Trophoblast cell (in vitro differentiated cells and primary cell): ENCODE data around the gene TREH.

Experiments used
- DNase-seq, 2 donors: peaks; one replicate each; pipeline ENCODE4 v3.0.0-alpha.2; 2016
- H2AFZ ChIP-seq: 2 replicates; pipeline ENCODE4 v1.6.1; 2013; ENCODE audit warnings: low read length, moderate library complexity, mild to moderate bottlenecking; ENCODE audit not compliant: insufficient read depth, poor library complexity
- H2AK5ac ChIP-seq: 2 replicates; pipeline ENCODE4 v1.6.1; 2013; ENCODE audit warnings: mild to moderate bottlenecking, low read length
- H2BK120ac ChIP-seq: 2 replicates; pipeline ENCODE4 v1.6.1; 2013; ENCODE audit warnings: low read length, mild to moderate bottlenecking, moderate library complexity; ENCODE audit not compliant: insufficient read depth, poor library complexity
- H2BK12ac ChIP-seq: 2 replicates; pipeline ENCODE4 v1.6.1; 2013; ENCODE audit warnings: mild to moderate bottlenecking, low read length, moderate library complexity
- H2BK5ac ChIP-seq: 2 replicates; pipeline ENCODE4 v1.6.1; 2013; ENCODE audit warnings: low read length, low read depth, moderate library complexity, mild to moderate bottlenecking; ENCODE audit not compliant: poor library complexity
- H3K14ac ChIP-seq: 2 replicates; pipeline ENCODE4 v1.6.1; 2013; ENCODE audit warnings: mild to moderate bottlenecking, low read length
- H3K18ac ChIP-seq: 2 replicates; pipeline ENCODE4 v1.6.1; 2013; ENCODE audit warnings: mild to moderate bottlenecking, low read length
- H3K23ac ChIP-seq: 2 replicates; pipeline ENCODE4 v1.6.1; 2013; ENCODE audit warnings: low read length
- H3K27ac ChIP-seq: 2 replicates; pipeline ENCODE4 v1.5.1; 2013; ENCODE audit warnings: low read depth, mild to moderate bottlenecking, inconsistent platforms, low read length, moderate library complexity
- H3K27me3 ChIP-seq: 2 replicates; pipeline ENCODE4 v1.6.1; 2013; ENCODE audit warnings: inconsistent platforms, mild to moderate bottlenecking, low read length, moderate library complexity; ENCODE audit not compliant: insufficient read depth
- H3K36me3 ChIP-seq, 2 experiments: 1 replicate in 1 of 2; 2 replicates in 1 of 2; pipeline ENCODE4 v1.6.1; 2013; ENCODE audit warnings: low read length in 2 of 2, mild to moderate bottlenecking in 2 of 2, moderate library complexity in 1 of 2; ENCODE audit not compliant: insufficient read depth in 2 of 2, control insufficient read depth in 1 of 2
- H3K4ac ChIP-seq: 2 replicates; pipeline ENCODE4 v1.6.1; 2013; ENCODE audit warnings: low read depth, mild to moderate bottlenecking, low read length, moderate library complexity
- H3K4me1 ChIP-seq, 2 experiments: 1 replicate in 1 of 2; 2 replicates in 1 of 2; pipeline ENCODE4 v1.6.1; 2013; ENCODE audit warnings: low read length in 2 of 2, mild to moderate bottlenecking in 2 of 2, moderate library complexity in 1 of 2; ENCODE audit not compliant: insufficient read depth in 2 of 2, control insufficient read depth in 1 of 2
- H3K4me2 ChIP-seq: 2 replicates; pipeline ENCODE4 v1.6.1; 2013; ENCODE audit warnings: inconsistent platforms, mild to moderate bottlenecking, low read length, moderate library complexity
- H3K4me3 ChIP-seq: 2 replicates; pipeline ENCODE4 v1.5.1; 2013; ENCODE audit warnings: mild to moderate bottlenecking, low read depth, low read length, inconsistent platforms
- H3K79me1 ChIP-seq: one replicate; pipeline ENCODE4 v1.6.1; 2013; ENCODE audit warnings: low read length
- H3K79me2 ChIP-seq: 2 replicates; pipeline ENCODE4 v1.6.1; 2013; ENCODE audit warnings: low read length, mild to moderate bottlenecking; ENCODE audit not compliant: control insufficient read depth, insufficient read depth, poor library complexity
- H3K9ac ChIP-seq: 2 replicates; pipeline ENCODE4 v1.6.1; 2013; ENCODE audit warnings: mild to moderate bottlenecking, low read length
- H3K9me3 ChIP-seq: 2 replicates; pipeline ENCODE4 v1.6.1; 2013; ENCODE audit warnings: low read depth, mild to moderate bottlenecking, control low read depth, inconsistent platforms, low read length; ENCODE audit not compliant: insufficient read depth
- H4K12ac ChIP-seq: 2 replicates; pipeline ENCODE4 v1.6.1; 2013; ENCODE audit warnings: low read depth, mild to moderate bottlenecking, low read length, moderate library complexity
- H4K8ac ChIP-seq: 2 replicates; pipeline ENCODE4 v1.6.1; 2013; ENCODE audit warnings: low read depth, mild to moderate bottlenecking, low read length, moderate library complexity
- H4K91ac ChIP-seq: one replicate; pipeline ENCODE4 v1.6.1; 2013; ENCODE audit warnings: low read depth, mild to moderate bottlenecking, low read length, moderate library complexity
- WGBS: extraction: QIAGEN DNeasy Blood & Tissue Kit; methylation state at CpG from one replicate; pipeline ENCODE4 v1.1.7; 2013; ENCODE audit warnings: missing lambda C conversion rate; ENCODE audit not compliant: insufficient read length, insufficient coverage; ENCODE audit errors: extremely low coverage; 5-methylcytosine and 5-hydroxymethylcytosine counted together

The TREH gene

GRCh38 chr11:118636569-118637290 lies 42.7 kb downstream of the TREH start:
- H2BK5ac ChIP-seq: no peak overlapping the region
- no peak overlapping the region for H3K9ac ChIP-seq
- H4K91ac ChIP-seq: no peak overlapping the region
- no peak overlapping the region for H3K4me3 ChIP-seq
- no peak overlapping the region for H2AFZ ChIP-seq
- no peaks in the 10 kb centered on the region for H3K79me2 ChIP-seq
- peaks cover 48 to 55% of the 10 kb centered on the region in 2 experiments for H3K36me3 ChIP-seq
- H3K4ac ChIP-seq: no peak overlapping the region
- WGBS: no CpG with 5 or more reads among the region's 8 CpGs
- H2BK12ac ChIP-seq: no peak overlapping the region
- no peaks in the 10 kb centered on the region for H3K27me3 ChIP-seq
- no peak overlapping the region for H2AK5ac ChIP-seq
- H3K14ac ChIP-seq: no peak overlapping the region
- H4K12ac ChIP-seq: no peak overlapping the region
- no peak overlapping the region for H3K18ac ChIP-seq
- H3K27ac ChIP-seq: no peak overlapping the region
- DNase-seq: no peak
- peaks cover 12 to 15% of the 10 kb centered on the region in 2 experiments for H3K4me1 ChIP-seq
- H3K9me3 ChIP-seq: no peaks in the 10 kb centered on the region
- H3K23ac ChIP-seq: no peak overlapping the region
- H3K79me1 ChIP-seq: no peaks in the 10 kb centered on the region
- H4K8ac ChIP-seq: no peak overlapping the region
- H2BK120ac ChIP-seq: no peak overlapping the region
- H3K4me2 ChIP-seq: no peak overlapping the region

- H3K4ac ChIP-seq: no peak overlapping the region
- peaks cover 48 to 56% of the 10 kb centered on the region in 2 experiments for H3K36me3 ChIP-seq
- H3K27me3 ChIP-seq: no peaks in the 10 kb centered on the region
- H4K8ac ChIP-seq: no peak overlapping the region
- no peak overlapping the region for H2AFZ ChIP-seq
- no peak overlapping the region for H4K91ac ChIP-seq
- H3K14ac ChIP-seq: no peak overlapping the region
- no peak overlapping the region for H3K27ac ChIP-seq
- no peak overlapping the region for H3K9ac ChIP-seq
- H2BK120ac ChIP-seq: no peak overlapping the region
- H3K79me1 ChIP-seq: no peaks in the 10 kb centered on the region
- H3K23ac ChIP-seq: no peak overlapping the region
- H3K4me1 ChIP-seq: peaks cover 12 to 15% of the 10 kb centered on the region in 2 experiments
- H3K79me2 ChIP-seq: no peaks in the 10 kb centered on the region
- no peaks in the 10 kb centered on the region for H3K9me3 ChIP-seq
- no peak overlapping the region for H2BK5ac ChIP-seq
- H4K12ac ChIP-seq: no peak overlapping the region
- no peak overlapping the region for H2AK5ac ChIP-seq
- WGBS: no CpG with 5 or more reads among the region's 2 CpGs
- H3K4me2 ChIP-seq: no peak overlapping the region
- H3K4me3 ChIP-seq: no peak overlapping the region
- no peak for DNase-seq
- no peak overlapping the region for H3K18ac ChIP-seq
- H2BK12ac ChIP-seq: no peak overlapping the region
Measured at GRCh38 chr11:118635642-118636041, 43.8 kb downstream of the TREH start.

GRCh38 chr11:118635237-118635591 lies 44.2 kb downstream of the TREH start:
- WGBS: no CpG with 5 or more reads among the region's 15 CpGs
- H3K79me2 ChIP-seq: no peaks in the 10 kb centered on the region

GRCh38 chr11:118634431-118635236 lies 44.8 kb downstream of the TREH start:
- peak overlapping the region; percentile 8 for H4K8ac ChIP-seq
- H3K9ac ChIP-seq: no peak overlapping the region
- WGBS: no CpG with 5 or more reads among the region's 41 CpGs

More at GRCh38 chr11:118635237-118635591, 44.2 kb downstream of the TREH start:
- H3K18ac ChIP-seq: peak overlapping the region; percentile 15
- H4K12ac ChIP-seq: peak overlapping the region; percentile 19
- peak overlapping the region; percentile 58 for H3K4me2 ChIP-seq
- H3K4ac ChIP-seq: no peak overlapping the region
- no peaks in the 10 kb centered on the region for H3K9me3 ChIP-seq
- H3K4me1 ChIP-seq: peaks cover 12 to 15% of the 10 kb centered on the region in 2 experiments
- no peak overlapping the region for H3K23ac ChIP-seq
- H2AK5ac ChIP-seq: no peak overlapping the region
- no peak overlapping the region for H2BK5ac ChIP-seq
- H4K91ac ChIP-seq: no peak overlapping the region
- no peaks in the 10 kb centered on the region for H3K79me1 ChIP-seq
- no peak overlapping the region for H3K14ac ChIP-seq
- no peaks in the 10 kb centered on the region for H3K27me3 ChIP-seq
- H3K27ac ChIP-seq: no peak overlapping the region
- H2BK12ac ChIP-seq: peak overlapping the region; percentile 20
- no peak for DNase-seq
- peak overlapping the region; percentile 8 for H4K8ac ChIP-seq
- no peak overlapping the region for H2BK120ac ChIP-seq
- H2AFZ ChIP-seq: peak overlapping the region; percentile 40
- H3K36me3 ChIP-seq: peaks cover 44 to 53% of the 10 kb centered on the region in 2 experiments
- no peak overlapping the region for H3K9ac ChIP-seq
- H3K4me3 ChIP-seq: peak overlapping the region; percentile 30

More at GRCh38 chr11:118634431-118635236, 44.8 kb downstream of the TREH start:
- Histone ChIP-seq H2BK12ac (no peak overlapping the region), H3K4ac (no peak overlapping the region), H4K12ac (peak overlapping the region; percentile 19), H3K27me3 (no peaks in the 10 kb centered on the region), H2AK5ac (no peak overlapping the region), H3K79me1 (no peaks in the 10 kb centered on the region), H3K4me2 (peak overlapping the region; percentile 58), H2BK5ac (no peak overlapping the region), H3K23ac (no peak overlapping the region), H3K18ac (peak overlapping the region; percentile 15), H2BK120ac (no peak overlapping the region), H2AFZ (peak overlapping the region; percentile 40), H3K4me1 (peaks cover 12 to 15% of the 10 kb centered on the region in 2 experiments), H3K4me3 (no peak overlapping the region), H3K9me3 (no peaks in the 10 kb centered on the region), H3K79me2 (no peaks in the 10 kb centered on the region), H3K14ac (no peak overlapping the region), H3K36me3 (peaks cover 45 to 52% of the 10 kb centered on the region in 2 experiments), H4K91ac (no peak overlapping the region), H3K27ac (no peak overlapping the region)
- DNase-seq: peak; percentile 51 to 67
